ENCODE data around the gene RPE. TPM values are rescaled to one million over a fixed set of nuclear protein-coding genes. Genes with fewer than 3 reads are reported as not detected.

RPE gene
- total RNA-seq, 1 donor from 2014 or later = 38.1 TPM

DNA sequence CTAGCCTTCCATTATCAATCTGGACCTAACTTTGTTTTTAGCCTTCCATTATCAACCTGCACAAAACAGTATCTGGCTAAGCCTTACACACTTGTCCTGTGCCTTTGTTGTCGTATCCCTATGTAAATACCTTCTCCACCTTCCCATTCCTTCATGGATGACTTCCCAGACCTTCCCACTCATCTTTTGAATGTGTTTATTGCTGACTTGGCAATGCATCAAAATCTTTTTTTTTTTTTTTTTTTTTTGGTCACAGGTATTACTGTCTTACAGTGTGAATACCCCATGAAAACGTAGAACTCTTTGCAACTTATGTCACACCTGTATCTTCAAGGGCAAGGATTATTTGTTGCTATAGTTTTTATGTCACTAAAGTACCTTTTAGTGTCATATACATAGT, 25.7 kb downstream of the RPE start:
- TF ChIP-seq, protein P1, sequence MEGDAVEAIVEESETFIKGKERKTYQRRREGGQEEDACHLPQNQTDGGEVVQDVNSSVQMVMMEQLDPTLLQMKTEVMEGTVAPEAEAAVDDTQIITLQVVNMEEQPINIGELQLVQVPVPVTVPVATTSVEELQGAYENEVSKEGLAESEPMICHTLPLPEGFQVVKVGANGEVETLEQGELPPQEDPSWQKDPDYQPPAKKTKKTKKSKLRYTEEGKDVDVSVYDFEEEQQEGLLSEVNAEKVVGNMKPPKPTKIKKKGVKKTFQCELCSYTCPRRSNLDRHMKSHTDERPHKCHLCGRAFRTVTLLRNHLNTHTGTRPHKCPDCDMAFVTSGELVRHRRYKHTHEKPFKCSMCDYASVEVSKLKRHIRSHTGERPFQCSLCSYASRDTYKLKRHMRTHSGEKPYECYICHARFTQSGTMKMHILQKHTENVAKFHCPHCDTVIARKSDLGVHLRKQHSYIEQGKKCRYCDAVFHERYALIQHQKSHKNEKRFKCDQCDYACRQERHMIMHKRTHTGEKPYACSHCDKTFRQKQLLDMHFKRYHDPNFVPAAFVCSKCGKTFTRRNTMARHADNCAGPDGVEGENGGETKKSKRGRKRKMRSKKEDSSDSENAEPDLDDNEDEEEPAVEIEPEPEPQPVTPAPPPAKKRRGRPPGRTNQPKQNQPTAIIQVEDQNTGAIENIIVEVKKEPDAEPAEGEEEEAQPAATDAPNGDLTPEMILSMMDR (IDR thresholded peaks at IDR 0.05; ENCODE audit: partially characterized antibody, unreplicated experiment) = no peak
- Mint-ChIP-seq H3K27me3 (ENCODE audit: unreplicated experiment) (no peaks in the 10 kb centered on the region), H3K4me1 (ENCODE audit: low read depth, unreplicated experiment) (no peaks in the 10 kb centered on the region), H3K4me3 (ENCODE audit: unreplicated experiment) (no peak overlapping the region), H3K27ac (ENCODE audit: unreplicated experiment) (no peak overlapping the region), H3K36me3 (ENCODE audit: unreplicated experiment) (no peaks in the 10 kb centered on the region), H3K9me3 (ENCODE audit: unreplicated experiment) (peaks cover 1% of the 10 kb centered on the region)
- no peak for DNase-seq

DNA sequence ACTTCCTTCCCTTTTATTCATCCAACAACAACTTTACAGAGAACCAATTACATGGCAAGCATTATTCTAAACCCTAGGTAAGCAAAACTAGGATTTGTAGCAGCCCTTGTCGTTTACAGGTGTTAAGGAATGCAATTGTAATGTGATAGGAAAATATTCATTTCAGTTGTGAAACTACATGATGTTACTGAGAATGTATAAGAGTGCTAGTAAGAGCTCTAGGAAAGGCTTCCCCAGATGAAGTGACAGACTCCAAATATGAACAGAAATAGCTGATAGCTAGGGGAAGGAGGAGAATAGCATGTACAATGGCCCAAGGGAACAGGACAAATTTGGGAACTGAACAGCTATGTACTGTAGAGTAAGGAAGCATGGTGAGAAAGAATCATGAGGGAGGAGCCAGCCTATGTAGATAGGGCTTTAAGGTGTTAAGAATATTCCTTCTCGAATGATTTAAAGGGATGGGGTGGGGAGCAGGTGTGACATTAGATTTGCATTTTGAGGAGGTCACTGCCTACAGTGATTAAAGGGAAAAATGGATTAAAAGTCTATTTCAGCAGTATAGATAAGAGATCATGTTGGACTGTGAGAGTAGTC, 31.7 kb downstream of the RPE start:
- Mint-ChIP-seq H3K27ac (ENCODE audit: unreplicated experiment) (no peak overlapping the region), H3K9me3 (ENCODE audit: unreplicated experiment) (peaks cover 1% of the 10 kb centered on the region), H3K4me3 (ENCODE audit: unreplicated experiment) (no peak overlapping the region), H3K36me3 (ENCODE audit: unreplicated experiment) (no peaks in the 10 kb centered on the region), H3K27me3 (ENCODE audit: unreplicated experiment) (peaks cover 2% of the 10 kb centered on the region), H3K4me1 (ENCODE audit: low read depth, unreplicated experiment) (no peaks in the 10 kb centered on the region)
- TF ChIP-seq, protein P1 (IDR thresholded peaks at IDR 0.05; ENCODE audit: partially characterized antibody, unreplicated experiment) = no peak
- DNase-seq = no peak

DNA sequence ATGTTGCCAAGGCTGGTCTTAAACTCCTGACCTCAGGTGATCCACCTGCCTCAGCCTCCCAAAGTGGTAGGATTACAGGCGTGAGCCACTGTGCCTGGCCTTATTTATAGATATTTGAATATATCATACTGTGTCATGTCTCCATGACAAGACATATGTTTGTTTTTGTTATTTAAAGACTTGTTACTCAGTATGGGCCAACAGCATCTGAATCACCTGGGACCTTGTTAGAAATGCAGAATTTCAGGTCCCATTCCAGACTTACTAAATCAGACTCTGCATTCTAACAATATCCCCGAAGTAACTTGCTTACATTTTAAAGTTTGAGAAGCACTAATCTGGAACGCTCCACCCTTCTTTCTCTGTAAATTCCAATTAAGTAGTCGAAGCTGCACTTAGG, 33.2 kb downstream of the RPE start:
- Mint-ChIP-seq H3K4me1 (ENCODE audit: low read depth, unreplicated experiment) (no peaks in the 10 kb centered on the region), H3K9me3 (ENCODE audit: unreplicated experiment) (peaks cover 1% of the 10 kb centered on the region), H3K4me3 (ENCODE audit: unreplicated experiment) (no peak overlapping the region), H3K27me3 (ENCODE audit: unreplicated experiment) (peaks cover 2% of the 10 kb centered on the region), H3K36me3 (ENCODE audit: unreplicated experiment) (no peaks in the 10 kb centered on the region), H3K27ac (ENCODE audit: unreplicated experiment) (no peak overlapping the region)
- TF ChIP-seq, protein P1 (IDR thresholded peaks at IDR 0.05; ENCODE audit: partially characterized antibody, unreplicated experiment) = no peak
- no peak for DNase-seq

DNA sequence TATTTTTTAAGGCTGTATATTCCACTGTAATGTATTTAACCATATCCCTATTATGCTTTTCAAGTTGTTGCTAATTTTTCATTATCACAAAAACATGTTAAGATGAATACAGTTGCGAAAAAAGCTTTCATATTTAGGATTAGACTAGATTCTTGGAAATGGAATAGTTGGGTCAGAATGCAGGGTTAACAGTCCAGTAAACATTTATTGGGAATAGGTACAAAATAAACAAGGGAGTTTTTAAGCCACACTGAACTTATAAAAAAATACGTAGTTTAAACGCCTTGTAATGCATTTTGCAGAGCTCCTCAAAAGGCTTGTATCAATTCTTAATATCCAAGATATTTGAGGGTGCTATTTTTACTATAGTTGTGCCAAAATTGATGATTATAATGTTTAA, 35.6 kb downstream of the RPE start:
- H3K4me1 Mint-ChIP-seq (ENCODE audit: low read depth, unreplicated experiment) = no peaks in the 10 kb centered on the region
- H3K9me3 Mint-ChIP-seq (ENCODE audit: unreplicated experiment) = no peaks in the 10 kb centered on the region
- no peak for DNase-seq
- H3K36me3 Mint-ChIP-seq (ENCODE audit: unreplicated experiment) = no peaks in the 10 kb centered on the region
- no peak overlapping the region for H3K4me3 Mint-ChIP-seq (ENCODE audit: unreplicated experiment)
- H3K27ac Mint-ChIP-seq (ENCODE audit: unreplicated experiment) = no peak overlapping the region
- peaks cover 2% of the 10 kb centered on the region for H3K27me3 Mint-ChIP-seq (ENCODE audit: unreplicated experiment)
- TF ChIP-seq, protein P1 (IDR thresholded peaks at IDR 0.05; ENCODE audit: partially characterized antibody, unreplicated experiment) = no peak

DNA sequence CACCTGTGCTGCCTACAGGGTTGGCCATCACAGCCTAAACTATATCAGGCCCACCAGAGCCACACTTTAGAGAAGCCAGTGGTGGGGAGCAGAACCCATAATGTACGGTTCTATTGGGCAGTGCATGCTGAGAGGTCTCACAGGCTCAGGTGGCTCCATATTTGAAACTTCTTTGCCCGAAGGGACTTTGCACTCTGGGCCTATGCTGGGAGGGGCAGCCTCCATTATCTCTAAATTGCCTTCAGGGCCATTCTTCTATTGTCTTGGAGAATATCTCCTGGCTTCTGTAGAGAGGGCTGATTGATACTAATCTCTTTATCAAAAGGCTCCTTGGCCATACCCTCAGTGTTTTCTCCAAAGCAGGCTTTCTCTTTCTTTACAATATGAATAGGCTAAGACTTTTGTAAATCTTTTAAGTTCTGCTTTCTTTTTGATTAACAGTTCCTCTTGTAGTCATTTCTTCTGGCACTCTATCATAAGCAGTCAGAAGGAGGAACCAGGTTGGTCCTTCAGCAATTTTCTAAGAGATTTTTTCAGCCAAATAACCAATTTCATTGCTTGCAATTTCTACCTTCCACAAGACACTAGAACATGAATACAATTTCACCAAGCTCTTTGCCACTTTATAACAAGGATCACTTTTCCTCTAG, 44.5 kb downstream of the RPE start:
- Mint-ChIP-seq H3K9me3 (ENCODE audit: unreplicated experiment) (peaks cover 3% of the 10 kb centered on the region), H3K27ac (ENCODE audit: unreplicated experiment) (no peak overlapping the region), H3K4me3 (ENCODE audit: unreplicated experiment) (no peak overlapping the region), H3K4me1 (ENCODE audit: low read depth, unreplicated experiment) (peaks cover 7% of the 10 kb centered on the region), H3K27me3 (ENCODE audit: unreplicated experiment) (no peaks in the 10 kb centered on the region), H3K36me3 (ENCODE audit: unreplicated experiment) (peaks cover 11% of the 10 kb centered on the region)
- TF ChIP-seq, protein P1 (IDR thresholded peaks at IDR 0.05; ENCODE audit: partially characterized antibody, unreplicated experiment) = no peak
- no peak for DNase-seq

Data from glutamatergic neuron (in vitro differentiated cells).